SIG-M5 (cell line): ENCODE results near the gene WWC2.
"Not testable (repeated sequence)": the region's sequence is repeated elsewhere in the genome, so short reads cannot be mapped to it uniquely, and the experiment has no call there.

Experiments used
- DNase-seq: peaks from one replicate; lab custom pipeline; 2025; lab: John Stamatoyannopoulos, UW

WWC2 gene

DNA sequence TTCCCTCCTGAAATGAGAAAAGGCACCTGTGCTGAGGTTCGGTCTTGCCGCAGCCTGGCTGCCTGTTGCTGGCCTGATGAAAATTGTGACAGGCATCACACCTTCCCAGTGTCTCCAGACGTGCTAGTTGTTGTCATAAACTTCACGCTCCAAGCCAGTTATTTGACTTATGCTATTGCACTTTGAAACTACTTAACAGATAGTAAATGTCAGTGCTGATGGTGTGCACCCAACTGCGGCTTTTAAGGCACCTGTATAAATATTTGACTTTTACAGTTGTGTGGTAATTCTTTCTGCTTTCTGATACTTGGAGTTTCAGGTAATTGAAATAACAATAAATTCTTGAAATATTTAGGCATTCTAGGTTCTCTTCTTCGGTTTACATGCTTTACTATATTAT is 1.8 kb downstream of the WWC2 start:
- DNase-seq, result no peak

DNA sequence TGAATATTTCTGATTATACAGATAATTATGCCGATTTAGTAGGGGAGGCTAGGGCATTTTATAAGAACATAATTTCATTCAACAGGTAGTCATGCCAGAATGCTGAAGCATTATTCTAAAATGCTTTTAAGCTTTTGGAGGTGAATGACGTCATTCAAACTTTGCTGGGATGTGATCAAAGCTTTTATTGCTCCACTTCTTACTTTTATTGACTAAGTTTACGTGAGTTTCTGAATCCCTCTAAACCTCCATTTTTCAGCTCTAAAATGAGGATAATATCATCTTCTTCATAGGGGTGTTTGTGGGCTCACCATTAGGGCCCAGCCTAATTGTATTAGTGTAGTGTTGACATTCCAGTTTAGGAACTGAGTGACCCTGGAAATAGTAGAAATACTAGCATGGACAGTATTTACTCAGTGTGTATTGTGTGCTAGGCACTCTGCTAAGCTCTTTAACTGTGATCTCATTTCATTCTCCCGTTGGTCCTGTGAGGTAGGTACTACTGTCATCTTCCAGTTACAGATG is 3.0 kb downstream of the WWC2 start:
- DNase-seq, result no peak

DNA sequence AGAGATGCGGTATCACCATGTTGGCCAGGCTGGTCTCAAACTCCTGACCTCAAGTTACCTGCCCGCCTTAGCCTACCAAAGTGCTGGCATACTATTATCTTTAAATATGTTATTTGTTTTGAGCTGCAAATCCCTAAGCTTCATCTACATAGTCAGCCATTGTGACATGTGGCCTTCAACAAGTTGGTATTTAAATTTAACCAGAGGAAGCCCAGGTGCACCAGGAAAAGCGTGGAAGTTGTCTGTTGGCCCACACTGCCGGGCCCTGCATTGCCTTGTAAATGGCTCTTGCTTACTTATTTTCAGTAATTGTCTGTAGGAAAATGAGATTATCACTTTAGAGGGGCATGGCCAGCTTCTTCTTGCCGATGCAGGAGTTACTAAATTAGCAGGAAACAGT is 6.0 kb downstream of the WWC2 start:
- DNase-seq, result no peak

DNA sequence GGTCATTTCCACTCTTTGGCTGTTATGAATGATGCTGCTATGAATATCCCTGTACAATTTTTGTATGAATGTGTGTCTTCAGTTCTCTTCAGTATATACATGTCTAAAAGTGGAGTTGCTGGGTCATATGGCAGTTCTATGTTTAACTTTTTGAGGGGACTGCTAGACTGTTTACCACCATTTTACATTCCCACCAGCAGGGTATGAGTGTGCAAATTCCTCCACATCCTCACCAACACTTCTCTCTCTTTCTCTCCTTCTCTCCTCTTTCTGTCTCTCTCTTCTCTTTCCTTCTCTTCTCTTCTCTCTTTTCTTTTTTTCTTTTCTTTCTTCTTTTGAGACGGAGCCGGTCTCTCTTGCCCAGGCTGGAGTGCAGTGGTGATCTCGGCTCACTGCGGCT is 7.8 kb downstream of the WWC2 start:
- DNase-seq, result no peak

DNA sequence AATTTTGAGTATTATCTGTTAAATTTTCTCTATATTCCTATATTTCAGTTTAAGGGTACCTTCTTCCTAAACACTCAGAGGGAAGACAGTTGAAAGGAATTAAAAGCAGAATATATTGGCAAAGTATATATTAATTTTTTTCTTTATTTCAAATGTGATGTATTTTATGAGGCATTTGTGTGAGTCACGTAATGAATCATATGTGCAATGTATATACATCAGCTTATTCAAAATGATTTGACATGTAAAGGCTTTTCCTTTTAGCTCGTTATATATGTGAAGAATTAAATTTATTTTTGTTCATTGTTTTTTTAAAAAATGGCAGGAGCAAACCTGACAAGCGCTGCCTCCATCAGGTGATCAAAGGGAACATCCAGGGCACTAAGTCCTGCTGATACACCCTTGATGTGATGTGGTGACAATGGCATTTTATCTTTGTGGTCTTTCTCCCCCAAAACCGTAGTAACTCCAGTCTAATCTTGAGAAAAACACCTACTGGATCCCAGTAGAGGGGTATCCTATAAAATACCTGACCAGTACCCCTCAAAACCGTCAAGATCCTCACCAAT is 8.9 kb downstream of the WWC2 start:
- DNase-seq, result no peak

DNA sequence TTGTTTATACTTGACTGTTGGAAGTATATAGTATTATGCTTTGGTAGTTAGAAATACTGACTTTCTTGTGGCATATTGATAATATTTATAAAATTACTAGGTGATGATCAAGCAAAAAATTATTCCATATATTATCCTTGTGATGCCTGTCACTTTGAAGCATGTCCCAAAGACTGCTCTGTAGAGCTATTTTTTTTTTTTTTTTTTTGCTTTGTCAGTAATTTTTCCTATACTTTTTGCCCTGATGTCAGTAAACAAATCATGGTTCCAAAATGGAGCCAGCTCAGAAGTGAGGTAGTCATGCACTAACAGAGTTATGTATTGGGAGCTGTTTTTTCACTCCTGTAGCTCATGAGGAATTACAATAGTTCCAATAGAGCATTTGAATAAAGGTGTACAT is 11.2 kb downstream of the WWC2 start:
- DNase-seq, result no peak

DNA sequence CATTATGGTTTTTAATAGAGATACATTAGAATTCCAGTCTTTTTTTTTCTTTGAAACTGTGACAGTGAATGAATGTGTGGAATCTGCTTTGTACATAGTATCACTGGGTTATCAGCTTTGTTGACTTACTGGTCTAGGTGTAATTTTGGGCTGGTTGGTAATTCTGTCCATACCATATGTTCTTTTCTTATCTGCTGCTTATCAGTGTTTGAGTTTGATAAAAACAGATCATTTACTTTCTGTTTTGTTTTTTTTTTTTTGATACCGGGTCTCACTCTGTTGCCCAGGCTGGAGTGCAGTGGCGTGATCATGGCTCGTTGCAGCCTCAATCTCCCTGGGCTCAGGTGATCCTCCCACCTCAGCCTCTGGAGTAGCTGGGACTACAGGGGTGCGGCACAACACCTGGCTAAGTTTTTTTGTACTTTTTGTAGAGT is 12.4 kb downstream of the WWC2 start:
- DNase-seq, result no peak

DNA sequence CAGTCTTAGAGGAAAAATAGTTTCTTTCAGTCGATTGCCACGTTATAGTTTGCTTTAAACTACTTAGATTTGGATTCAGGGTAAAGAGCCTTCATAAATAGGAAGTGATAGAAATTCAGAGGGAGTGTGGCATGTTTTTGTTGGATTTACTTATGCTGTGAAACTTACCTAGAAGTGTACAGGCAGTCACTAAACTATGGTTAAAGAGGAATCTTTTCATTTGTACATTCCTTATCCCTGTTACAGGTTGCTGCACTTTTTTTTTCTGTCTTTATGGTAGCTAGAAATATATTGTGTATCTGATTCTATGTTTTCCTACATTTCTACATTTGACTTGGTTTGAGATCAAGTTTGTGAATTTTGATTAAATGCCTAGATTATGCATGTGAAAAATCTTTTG is 19.1 kb downstream of the WWC2 start:
- DNase-seq, result no peak

DNA sequence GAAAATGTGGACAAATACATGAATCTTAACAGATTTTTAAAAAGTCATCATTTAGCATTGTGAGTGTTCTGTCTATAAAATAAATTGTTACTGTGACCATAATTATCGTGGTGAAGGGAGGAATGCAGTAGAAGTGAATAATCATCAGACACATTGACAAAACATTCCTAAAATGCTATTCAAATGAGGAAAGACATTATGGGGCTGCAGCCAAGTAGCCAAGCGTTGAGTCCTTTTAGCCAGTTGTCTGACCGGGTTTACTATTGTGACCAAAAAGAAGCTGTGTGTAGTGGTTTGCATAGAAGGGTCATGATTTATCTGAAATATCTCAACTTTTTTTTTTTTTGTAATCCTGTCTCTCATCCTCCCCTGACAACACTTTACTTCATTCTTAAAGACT is 19.5 kb downstream of the WWC2 start:
- no peak for DNase-seq

DNA sequence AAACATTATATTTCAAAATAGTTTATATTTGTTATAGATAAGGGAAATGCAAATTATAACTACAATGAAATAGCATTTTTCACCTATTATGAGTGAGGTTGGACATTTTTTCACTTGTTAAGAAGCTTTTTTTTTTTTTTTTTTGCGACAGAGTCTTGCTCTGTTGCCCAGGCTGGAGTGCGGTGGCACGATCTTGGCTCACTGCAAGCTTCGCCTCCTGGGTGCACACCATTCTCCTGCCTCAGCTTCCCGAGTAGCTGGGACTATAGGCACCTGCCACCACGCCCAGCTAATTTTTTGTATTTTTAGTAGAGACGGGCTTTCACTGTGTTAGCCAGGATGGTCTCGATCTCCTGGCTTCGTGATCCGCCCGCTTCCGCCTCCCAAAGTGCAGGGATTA is 22.6 kb downstream of the WWC2 start:
- not testable (repeated sequence) for DNase-seq

DNA sequence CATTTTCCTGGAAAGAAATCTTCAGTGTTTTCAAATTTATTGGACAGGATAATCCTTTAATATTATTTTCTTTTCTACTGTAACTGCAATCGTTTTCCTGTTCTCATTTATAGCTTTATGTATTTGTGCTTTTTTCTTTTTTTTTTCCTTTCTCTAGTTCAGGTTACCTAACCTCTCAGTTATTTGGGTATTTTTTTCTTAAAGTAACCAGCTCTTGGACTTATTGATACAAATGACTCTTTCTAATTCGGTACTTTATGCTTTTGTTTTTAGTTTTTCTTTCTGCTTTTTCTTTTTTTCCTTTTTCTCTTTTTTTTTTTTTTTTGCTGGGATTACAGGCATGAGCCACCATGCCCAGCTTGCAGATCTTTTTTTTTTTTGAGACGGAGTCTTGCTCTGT is 25.2 kb downstream of the WWC2 start:
- no peak for DNase-seq

DNA sequence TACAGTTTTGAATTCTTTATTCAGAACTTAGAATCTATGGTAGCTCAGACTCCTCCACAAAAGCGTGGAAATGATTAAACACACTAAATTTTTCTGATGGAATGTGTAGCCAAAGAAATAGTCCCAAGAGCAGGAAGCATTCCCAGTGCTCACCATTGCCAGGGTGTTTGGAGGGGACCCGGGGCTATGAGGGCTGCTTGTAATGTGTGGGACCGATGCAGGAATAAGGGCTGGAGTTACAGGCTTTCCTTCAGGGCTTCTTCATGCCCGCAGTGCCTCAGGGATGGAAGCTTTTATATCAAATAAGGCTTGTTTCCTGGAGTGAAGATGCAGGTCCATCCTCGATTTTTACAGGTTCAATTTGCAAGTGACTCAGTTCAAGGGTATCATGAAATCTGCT is 25.8 kb downstream of the WWC2 start:
- DNase-seq, result no peak

DNA sequence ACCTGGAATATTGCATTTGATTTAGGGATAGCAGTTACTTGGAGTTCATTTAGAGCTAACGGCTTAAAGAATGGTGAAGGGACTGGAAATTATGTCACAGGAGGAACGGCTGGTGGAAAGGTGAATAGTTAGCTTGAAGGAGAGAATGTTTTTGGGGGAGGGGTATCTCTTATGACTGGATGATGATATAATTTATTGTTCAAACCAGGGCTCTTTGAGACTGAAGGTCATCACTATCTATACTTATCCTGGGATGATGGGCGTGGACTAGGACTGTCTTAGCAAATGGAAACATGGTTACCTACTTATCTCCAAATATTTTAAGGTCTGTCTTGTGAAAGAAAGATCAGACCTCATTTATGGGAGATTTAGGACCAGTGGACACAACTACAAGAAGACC is 30.1 kb downstream of the WWC2 start:
- no peak for DNase-seq

DNA sequence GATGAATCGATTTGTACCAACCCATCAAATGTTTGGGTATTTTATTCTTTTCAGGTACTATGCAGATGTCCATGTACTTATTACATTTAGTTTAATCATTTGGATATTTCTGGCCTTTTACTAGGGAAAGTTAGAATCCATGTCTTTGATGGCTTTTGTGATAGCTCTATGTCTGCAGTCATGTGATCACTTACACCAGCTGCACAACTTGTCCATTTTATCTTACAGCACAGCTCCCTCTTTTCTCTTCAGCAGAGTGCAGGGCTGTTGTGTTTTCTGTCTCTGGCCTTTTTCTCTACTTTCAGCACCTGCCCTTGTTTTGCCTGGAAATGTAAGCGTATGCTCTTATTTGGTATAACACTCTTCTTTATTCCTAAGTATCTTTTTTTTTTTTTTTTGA is 30.6 kb downstream of the WWC2 start:
- no peak for DNase-seq

DNA sequence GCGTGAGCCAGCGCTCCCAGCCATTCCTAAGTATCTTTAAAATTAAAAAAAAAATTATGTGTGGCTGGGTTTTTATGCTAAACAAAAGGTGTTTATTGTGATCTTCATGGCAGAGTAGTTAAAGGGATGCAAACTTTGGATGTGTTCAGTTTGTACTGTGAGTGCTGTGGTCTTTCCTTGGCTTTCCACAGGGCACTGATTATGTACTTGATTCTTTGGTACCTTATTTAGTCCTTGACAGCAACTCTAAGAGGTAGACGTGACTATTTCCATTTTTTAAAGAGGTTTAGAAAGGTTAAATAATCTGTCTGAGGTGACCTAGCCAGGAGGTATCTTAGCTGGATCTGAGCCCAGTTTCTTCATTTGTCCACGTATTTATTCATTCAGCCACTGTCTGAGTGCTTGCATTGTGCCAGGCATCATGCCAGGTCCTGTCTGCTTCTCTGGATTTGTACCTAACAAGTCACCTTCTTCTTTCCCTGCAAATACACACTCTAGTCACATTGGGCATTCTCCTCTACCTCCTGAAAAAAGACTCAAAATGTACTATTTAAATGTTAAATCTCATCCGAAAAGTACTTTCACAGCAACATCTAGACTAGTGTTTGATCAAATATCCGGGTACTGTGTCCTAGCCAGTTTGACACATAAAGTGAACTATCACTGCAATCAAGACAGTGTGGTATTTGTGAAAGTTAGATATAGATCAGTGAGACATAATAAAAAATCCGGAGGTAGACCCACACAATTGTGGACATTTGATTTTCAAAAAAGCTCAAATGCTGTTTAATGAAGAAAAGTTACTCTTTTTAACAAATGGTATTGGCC is 31.5 kb downstream of the WWC2 start:
- no peak for DNase-seq

DNA sequence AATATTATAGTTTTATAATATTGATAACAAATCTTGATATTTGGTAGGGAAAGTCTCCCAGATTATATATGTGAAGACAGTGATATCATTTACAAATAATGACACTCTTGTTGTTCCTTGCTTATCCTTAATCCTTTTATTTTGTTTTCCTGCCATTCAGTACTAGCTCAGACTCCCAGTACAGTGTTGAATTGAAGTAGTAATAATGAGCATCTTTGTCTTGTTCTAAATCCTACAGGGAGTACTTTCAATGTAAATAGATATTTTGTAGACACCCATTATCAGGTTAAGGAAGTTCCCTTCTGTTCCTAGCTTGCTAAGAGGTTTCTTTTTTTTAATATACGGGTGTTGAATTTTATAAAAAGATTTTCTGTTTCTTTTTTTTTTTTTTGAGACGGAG is 33.0 kb downstream of the WWC2 start:
- DNase-seq, result no peak

DNA sequence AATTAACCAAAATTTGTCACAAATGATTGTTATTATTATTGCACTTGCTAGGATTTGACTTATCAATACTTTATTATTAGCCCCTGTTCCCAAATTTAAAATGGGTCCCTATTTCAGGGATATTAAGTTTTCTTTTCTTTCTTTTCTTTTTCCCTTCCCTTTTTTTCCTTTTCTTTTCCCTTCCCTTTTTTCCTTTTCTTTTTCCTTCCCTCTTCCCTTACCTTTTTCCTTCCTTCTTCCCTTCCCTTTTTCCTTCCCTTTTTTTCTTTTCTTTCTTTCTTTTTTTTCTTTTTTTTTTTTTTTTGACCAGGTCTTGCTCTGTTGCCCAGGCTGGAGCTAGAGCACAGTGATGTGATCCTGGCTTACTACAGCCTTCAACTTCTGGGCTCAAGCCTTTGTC is 33.8 kb downstream of the WWC2 start:
- DNase-seq, result no peak

DNA sequence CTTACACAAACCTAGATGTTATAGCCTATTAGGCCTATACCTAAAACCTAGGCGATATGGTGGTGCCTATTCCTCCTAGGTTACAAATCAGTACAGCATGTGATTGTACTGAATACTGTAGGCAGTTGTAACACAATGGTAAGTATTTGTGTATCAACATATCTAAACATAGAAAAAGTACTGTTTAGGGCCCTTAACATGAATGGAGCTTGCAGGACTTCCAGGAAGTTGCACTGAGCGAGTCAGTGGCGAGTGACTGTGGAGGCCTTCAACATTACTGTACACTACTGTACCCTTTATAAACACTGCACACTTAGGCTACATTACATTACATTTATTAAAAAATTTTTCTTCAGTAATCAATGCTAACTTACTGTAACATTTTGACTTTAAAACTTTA is 37.8 kb downstream of the WWC2 start:
- no peak for DNase-seq

DNA sequence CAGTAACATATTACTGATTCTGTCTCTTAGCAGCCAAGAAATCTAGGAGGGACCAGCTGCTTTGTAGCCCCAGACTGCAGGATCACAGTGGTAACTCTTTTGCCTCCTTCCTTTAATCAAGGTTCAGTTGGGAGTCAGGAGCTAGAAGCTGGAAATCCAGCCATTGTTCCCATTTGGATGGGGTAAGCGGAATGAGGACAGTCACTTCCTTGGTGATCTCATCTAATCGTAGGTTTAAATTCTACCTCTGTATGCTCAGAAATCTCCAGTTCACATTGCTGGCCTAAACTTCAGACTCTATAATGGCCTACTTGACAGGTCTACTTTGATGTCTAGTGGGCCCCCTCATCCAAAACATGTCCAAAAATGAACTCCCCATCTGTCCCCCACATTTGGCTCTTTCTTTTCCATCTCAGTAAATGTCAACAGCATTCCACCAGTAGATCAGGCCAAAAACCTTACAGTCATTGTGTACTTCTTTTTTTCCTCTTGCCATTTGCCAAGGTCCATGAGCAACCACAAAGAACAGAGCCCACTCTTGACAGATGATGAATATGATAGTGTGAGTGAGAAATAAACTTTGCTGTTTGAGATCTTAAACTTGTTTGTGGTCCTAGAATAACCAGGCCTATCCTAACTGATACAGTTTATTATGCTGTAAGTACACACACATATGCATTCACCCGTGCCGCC is 40.1 kb downstream of the WWC2 start:
- DNase-seq, result no peak

DNA sequence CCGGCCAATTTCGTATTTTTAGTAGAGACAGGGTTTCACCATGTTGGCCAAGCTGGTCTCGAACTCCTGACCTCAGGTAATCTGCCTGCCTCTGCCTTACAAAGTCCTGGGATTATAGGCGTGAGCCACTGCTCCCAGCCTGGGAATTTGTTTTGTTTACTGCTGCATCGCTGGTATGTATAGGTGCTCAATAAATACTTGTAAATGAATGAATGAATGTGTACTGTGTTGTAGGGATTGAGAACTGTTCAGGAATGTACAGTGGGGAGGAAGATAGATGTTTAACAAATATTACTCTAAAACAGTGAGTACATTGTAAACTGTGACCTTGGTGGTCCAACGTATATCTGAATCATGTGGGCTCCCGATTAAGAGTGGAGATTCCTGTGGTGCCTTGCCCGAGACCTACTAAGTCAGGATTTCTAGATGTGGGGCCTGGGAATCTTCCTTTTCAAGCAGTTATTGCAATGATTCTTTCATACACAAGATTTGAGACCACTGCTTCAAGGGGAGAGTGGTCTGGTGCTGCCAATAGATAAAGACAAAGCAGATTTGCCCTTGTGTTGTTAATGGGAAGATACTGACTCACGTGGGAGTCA is 41.0 kb downstream of the WWC2 start:
- DNase-seq, result no peak

DNA sequence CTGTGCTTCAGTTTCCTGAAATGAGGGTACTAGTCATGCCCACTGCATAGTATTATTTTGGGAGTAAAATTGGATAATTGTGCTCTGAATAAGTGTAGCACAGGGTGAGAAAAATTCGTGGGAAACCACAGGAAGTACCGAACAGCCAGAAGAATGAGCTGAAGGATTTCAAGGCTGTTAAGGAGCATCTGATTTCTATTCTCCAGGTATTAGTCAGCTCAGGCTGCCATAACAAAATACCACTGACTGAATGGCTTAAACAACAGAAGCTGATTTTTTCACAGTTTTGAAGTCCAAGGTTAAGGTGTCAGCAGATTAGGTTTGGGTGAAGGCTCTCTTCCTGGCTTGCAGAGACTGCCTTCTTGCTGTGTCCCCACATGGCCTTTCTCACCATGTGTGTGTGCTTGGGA is 41.9 kb downstream of the WWC2 start:
- DNase-seq, result no peak

DNA sequence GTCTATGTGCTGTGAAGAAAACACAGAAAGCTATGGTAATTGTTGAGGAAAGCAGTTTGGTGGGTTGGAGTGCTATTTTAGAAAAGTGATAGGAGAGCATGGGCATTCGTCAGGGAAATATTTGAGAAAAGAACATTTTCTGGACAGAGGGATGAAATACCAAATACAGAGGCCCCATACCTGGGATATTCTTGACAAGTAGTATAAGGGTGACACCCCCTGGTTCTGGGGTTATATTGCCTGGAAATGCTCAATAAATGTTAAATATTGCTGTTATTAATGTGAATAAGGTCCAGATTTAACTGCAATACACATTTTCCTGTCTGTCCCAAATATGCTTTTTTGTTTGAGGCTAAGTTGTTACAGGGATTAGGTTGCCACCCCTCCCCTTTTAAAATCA is 42.9 kb downstream of the WWC2 start:
- no peak for DNase-seq
